KMS-11 (cell line): ENCODE measurements around the gene ACSF3.

ENCODE experiments used
- H2AFZ ChIP-seq: fragments of 200-600 bp; sonication (generic); 2 replicates; pipeline ENCODE4 v1.6.1; 2016; ENCODE audit warnings: antibody characterized with exemption, mixed run types, low read depth
- H3K27ac ChIP-seq: fragments of 200-600 bp; sonication (generic); 2 replicates; pipeline ENCODE4 v1.6.1; 2016; ENCODE audit warnings: mild to moderate bottlenecking, mixed run types
- H3K27me3 ChIP-seq: fragments of 200-600 bp; sonication (generic); 2 replicates; pipeline ENCODE4 v1.6.1; 2017; ENCODE audit warnings: mild to moderate bottlenecking, low read depth, mixed run types, moderate library complexity; ENCODE audit not compliant: insufficient read depth
- H3K36me3 ChIP-seq: fragments of 200-600 bp; sonication (generic); 2 replicates; pipeline ENCODE4 v1.6.1; 2017; ENCODE audit warnings: mild to moderate bottlenecking, mixed run types; ENCODE audit not compliant: insufficient read depth
- H3K4me1 ChIP-seq: fragments of 200-600 bp; sonication (generic); 2 replicates; pipeline ENCODE4 v1.6.1; 2016; ENCODE audit warnings: mild to moderate bottlenecking, low read depth, mixed run types; ENCODE audit not compliant: poor library complexity, severe bottlenecking
- H3K4me2 ChIP-seq: fragments of 200-600 bp; sonication (generic); 2 replicates; pipeline ENCODE4 v1.7.0; 2016; ENCODE audit warnings: mild to moderate bottlenecking, mixed run types
- H3K4me3 ChIP-seq: fragments of 200-600 bp; sonication (generic); IDR thresholded peaks from 2 replicates; pipeline ENCODE4 v1.6.1; 2017; ENCODE audit warnings: low read depth, low read length, mixed read lengths; ENCODE audit not compliant: insufficient read depth
- H3K79me2 ChIP-seq: fragments of 200-600 bp; sonication (generic); 2 replicates; pipeline ENCODE4 v1.6.1; 2016; ENCODE audit warnings: low read depth, mixed run types; ENCODE audit not compliant: insufficient read depth
- H3K9ac ChIP-seq: fragments of 200-600 bp; sonication (generic); 2 replicates; pipeline ENCODE4 v1.6.1; 2016; ENCODE audit warnings: mild to moderate bottlenecking, mixed run types
- H4K20me1 ChIP-seq: fragments of 200-600 bp; sonication (generic); 2 replicates; pipeline ENCODE4 v1.6.1; 2016; ENCODE audit warnings: mild to moderate bottlenecking, mixed run types; ENCODE audit not compliant: insufficient read depth
- CTCF ChIP-seq: fragments of 200-600 bp; sonication (generic); conservative IDR thresholded peaks from 2 replicates; pipeline ENCODE4 v1.6.1; 2017; ENCODE audit warnings: low read depth, mild to moderate bottlenecking, antibody characterized with exemption, low read length, moderate library complexity, mixed read lengths

Gene ACSF3

DNA sequence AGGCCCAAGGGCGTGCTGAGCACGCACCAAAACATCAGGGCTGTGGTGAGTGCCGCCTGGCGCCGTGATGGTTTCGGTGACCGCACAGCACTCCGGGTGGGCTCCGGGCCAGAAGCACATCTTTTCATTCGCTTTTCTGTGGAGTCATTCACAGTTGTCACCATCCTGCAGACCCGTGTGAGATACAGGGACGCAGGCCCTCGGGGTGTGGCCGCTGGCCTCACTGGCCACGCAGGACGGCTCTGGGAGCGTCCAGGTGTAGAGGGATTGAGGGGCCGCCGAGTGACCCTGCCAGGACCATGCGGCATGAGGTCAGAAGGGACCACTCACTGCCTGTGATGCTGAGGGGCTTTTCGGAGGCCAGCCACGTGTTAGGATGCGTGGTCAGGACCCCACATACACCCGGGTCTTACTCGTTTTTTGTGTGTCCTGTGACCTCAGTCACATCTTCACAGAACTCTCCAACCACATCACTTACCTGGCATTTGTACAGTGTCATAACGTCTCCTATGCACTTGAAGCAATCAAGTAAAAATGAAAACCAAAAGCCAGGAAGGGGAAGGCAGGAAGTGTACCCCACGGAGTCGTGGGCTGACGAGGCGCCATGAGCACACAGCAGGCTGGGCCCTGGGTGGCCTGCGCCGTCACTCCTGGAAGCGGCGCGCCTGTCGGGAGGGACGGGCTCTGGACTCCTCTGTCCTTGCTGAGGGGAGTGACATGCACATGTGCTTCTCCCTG lies 7.8 kb downstream of the ACSF3 start:
- Histone ChIP-seq H3K27ac (no peak overlapping the region), H3K4me3 (no peak overlapping the region), H2AFZ (no peak overlapping the region), H3K4me1 (no peaks in the 10 kb centered on the region), H3K9ac (no peak overlapping the region), H3K27me3 (no peaks in the 10 kb centered on the region), H3K36me3 (0 out of 2 replicates have a peak, but pooled peaks cover 2% of the 10 kb centered on the region), H4K20me1 (no peaks in the 10 kb centered on the region), H3K79me2 (peaks cover 3% of the 10 kb centered on the region; the same call in 1 of the 2 replicates), H3K4me2 (no peak overlapping the region)
- no peak for TF ChIP-seq CTCF

DNA sequence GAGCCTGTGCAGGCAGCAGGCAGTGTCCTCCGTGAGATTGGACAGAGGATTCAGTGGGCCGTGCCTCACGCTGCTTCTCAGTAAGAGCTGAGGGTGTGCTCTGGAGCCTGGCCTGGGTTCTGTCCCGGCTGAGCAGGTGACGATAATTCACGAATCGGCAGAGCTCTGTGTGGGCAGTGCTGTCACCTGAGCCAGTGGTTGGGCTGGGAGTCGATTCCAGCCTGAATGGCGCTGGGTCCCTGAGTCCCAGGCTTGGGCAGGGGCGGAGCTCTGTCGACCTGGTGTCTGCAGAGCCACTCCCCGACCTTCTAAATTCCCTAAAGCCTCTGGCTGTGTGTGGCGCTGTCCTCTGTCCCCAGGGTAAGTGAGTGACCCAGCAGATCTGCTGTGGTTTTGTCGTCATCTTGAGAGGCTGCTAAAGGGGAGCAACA lies 8.4 kb downstream of the ACSF3 start:
- no peaks in the 10 kb centered on the region for H3K4me1 ChIP-seq
- 0 out of 2 replicates have a peak, but pooled peaks cover 2% of the 10 kb centered on the region for H3K36me3 ChIP-seq
- no peak overlapping the region for H3K4me2 ChIP-seq
- no peak overlapping the region for H3K4me3 ChIP-seq
- no peak overlapping the region for H3K27ac ChIP-seq
- peaks cover 3% of the 10 kb centered on the region; the same call in 1 of the 2 replicates for H3K79me2 ChIP-seq
- no peak for TF ChIP-seq CTCF
- no peak overlapping the region for H2AFZ ChIP-seq
- no peaks in the 10 kb centered on the region for H4K20me1 ChIP-seq
- no peaks in the 10 kb centered on the region for H3K27me3 ChIP-seq
- no peak overlapping the region for H3K9ac ChIP-seq

DNA sequence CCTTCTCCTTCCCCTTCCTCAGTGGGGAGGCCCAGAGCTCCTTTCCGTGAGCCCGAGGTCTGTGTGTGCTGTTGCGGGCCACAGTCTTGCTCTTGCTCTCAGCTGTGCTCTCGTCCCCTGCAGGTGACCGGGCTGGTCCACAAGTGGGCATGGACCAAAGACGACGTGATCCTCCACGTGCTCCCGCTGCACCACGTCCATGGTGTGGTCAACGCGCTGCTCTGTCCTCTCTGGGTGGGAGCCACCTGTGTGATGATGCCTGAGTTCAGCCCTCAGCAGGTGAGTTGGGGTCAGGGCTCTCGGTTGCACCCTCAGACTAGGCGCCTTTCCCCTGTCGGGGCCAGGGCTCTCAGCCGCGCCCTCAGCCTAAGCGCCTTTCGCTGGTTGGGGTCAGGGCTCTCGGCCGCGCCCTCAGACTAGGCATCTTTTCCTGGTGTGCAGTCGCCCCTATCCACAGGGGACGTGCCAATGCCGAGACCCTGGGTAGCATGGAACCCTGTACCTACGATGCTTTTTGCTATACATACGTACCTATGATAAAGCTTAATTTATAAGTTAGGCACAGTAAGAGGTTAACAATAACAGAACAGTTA lies 8.9 kb downstream of the ACSF3 start:
- no peak for TF ChIP-seq CTCF
- Histone ChIP-seq H3K4me3 (no peak overlapping the region), H3K4me2 (no peak overlapping the region), H3K79me2 (peaks cover 3% of the 10 kb centered on the region; the same call in 1 of the 2 replicates), H3K9ac (no peak overlapping the region), H3K27me3 (no peaks in the 10 kb centered on the region), H3K36me3 (0 out of 2 replicates have a peak, but pooled peaks cover 2% of the 10 kb centered on the region), H4K20me1 (no peaks in the 10 kb centered on the region), H3K27ac (no peak overlapping the region), H3K4me1 (no peaks in the 10 kb centered on the region), H2AFZ (no peak overlapping the region)

GRCh38 chr16:89103156-89103555 lies 9.5 kb downstream of the ACSF3 start:
- TF ChIP-seq CTCF: no peak
- peaks cover 3% of the 10 kb centered on the region; the same call in 1 of the 2 replicates for H3K79me2 ChIP-seq
- H3K9ac ChIP-seq: no peak overlapping the region
- H4K20me1 ChIP-seq: no peaks in the 10 kb centered on the region
- H3K4me1 ChIP-seq: no peaks in the 10 kb centered on the region
- H3K4me2 ChIP-seq: no peak overlapping the region
- H2AFZ ChIP-seq: no peak overlapping the region
- H3K27ac ChIP-seq: no peak overlapping the region
- H3K36me3 ChIP-seq: 0 out of 2 replicates have a peak, but pooled peaks cover 2% of the 10 kb centered on the region
- no peak overlapping the region for H3K4me3 ChIP-seq
- H3K27me3 ChIP-seq: no peaks in the 10 kb centered on the region
